Endothelial cell of hepatic sinusoid (primary cell): ENCODE data around the gene AUTS2.
"Not testable (repeated sequence)": the region's sequence is repeated elsewhere in the genome, so short reads cannot be mapped to it uniquely, and the experiment has no call there.

Source experiments
- in situ Hi-C: cut with HindIII; loops from 2 replicates; pipeline ENCODE4 v1.10.0; 2017; ENCODE audit warnings: low sequenced_read_pairs

The AUTS2 gene

DNA sequence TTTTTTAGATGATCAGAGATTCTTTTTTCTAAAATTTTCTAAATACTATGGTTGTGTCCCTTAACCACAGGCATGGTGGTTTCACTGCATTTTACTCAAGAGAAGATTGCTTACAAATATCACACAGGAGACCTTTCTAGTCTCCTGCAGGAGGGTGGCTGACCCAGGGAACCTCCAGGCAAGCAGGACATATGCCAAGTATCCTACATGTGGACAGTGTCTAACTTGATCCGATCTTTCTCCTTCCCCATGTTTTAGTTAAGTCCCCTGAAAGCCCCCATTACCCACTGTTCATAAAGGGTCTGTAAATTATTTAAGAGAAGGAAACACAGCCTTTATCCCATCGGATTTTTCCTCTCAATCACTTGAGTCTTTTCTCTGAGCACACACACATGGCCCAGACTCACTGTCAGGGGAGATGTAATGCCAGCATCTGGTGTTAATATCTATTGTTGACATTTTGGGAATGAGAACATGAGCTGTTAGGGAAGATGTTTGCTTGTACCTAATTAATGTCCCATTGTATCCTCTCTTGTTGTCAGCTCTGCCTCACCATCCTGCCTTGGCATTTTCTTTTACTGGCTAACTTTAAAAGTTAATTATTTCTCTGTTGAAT is 755.2 kb downstream of the AUTS2 start:
- in situ Hi-C loops = no loop called here

DNA sequence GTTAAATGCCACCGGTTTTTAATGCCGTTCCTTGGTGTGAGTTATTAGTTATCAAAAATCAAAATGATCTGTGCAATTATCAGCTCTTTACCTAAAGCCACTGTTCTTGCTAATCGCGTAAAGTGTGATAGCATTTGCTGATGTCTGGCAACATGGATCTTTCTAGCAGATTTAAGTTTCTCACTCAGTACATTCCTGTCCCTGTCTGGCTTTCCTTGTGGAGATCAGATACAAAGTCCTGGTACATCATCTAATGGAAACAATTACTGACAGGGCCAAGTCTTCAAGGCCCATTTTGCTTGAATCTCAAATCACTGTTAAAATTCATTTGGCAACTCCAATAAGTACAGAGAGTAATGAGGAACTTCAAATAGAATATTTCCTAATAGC is 755.7 kb downstream of the AUTS2 start:
- in situ Hi-C loops = no loop called here

DNA sequence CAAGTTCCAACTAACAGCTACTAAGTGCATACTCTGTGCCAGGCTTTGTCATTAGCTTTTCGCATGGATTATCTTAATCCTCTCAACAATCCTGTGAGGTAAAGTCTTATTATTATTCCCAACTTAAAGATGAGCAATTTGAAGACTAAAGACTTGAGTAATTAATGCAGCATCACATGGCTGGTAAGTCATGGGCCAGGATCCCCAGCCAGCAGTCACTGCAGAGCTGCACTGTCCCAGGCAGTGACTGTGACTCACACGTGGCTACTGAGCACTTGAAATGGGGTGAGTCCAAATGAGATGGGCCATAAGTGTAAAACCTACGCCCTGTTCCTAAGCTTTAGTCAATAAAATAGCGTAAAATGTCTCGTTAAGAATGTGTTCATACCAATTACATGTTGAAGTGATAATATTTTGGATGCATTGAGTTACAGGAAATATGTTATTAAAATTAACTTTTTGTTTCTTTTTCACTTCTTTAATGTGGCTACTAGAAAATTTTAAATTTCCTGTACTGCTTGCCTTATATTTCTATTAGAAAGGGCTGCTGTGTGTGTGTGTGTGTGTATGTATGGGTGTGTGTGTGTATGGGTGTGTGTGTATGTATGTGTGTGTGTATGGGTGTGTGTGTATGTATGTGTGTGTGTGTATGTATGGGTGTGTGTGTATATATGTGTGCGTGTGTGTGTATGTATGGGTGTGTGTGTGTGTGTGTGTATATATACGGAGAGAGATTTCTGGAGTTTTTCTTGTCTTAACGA is 756.3 kb downstream of the AUTS2 start:
- in situ Hi-C loops = no loop called here

DNA sequence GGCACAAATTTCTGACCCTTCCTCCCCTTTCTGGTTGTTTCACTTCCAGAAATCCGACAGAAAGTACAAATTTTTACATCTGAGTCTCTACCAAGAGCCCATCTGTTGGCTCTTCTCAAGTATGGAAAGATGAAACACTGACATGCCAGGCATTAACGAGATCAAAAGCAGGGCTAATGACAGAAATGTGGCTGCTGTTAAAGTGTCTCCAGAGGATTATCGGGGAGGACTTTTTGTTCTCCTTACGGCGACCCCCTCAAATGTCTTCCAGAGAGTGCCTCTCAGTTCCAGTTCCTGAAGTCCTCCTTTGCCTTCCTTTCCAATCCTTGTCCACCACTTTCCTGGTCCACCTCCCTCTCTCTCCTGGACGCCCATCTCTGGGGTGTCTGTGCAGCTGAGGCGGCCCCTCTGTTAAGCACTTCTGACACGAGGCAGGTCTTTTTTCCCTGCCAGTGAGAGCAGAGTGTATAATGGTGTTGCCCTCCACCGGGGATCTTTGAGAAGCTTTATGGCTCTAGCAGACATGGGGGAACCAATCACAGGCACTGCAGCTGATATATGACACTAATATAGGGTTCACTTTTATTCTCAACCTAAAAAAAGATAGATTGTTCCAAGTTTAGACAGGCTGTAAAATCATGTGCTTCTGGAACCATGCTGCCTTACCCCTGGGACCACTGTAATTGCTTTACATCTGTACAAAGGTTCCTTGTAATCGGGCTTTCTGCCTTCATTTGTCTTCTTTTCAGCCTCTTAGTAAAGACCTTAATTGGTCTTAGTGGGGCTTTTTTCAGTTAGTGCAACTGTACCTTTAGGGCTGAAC is 757.1 kb downstream of the AUTS2 start:
- in situ Hi-C loops = no loop called here

DNA sequence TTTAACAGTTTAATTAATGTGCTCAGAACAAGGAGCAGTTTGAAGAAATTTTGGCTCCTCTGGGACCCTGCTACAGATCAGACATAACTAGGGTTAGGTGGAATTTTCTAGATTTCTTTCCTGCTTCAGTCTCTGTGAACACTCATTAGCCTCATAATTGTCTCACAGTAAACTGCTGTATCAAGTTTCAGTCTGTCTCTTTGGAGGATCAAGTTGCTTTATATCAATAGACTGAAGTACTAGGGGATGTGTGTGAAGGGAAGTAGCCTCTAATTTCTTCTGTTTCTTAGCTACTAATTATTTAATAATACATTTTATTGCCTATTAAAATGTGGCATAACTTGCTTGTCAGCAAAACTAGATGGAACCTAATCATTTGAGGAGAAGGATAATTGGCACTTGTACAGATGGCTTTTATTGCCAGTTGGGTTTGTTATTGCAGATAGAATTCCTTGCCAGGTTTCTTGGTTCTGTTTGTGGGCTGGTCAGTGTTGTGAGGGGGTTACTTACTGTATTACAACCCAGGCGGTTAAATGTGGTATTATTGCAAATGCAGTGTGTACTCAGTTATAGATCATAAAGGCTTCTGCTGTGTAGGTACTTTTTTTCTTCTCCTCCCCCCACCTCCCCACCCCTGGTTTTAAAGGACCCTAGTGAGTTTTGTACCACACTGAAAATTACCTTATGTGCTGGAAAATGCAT is 758.0 kb downstream of the AUTS2 start:
- in situ Hi-C loops = no loop called here

DNA sequence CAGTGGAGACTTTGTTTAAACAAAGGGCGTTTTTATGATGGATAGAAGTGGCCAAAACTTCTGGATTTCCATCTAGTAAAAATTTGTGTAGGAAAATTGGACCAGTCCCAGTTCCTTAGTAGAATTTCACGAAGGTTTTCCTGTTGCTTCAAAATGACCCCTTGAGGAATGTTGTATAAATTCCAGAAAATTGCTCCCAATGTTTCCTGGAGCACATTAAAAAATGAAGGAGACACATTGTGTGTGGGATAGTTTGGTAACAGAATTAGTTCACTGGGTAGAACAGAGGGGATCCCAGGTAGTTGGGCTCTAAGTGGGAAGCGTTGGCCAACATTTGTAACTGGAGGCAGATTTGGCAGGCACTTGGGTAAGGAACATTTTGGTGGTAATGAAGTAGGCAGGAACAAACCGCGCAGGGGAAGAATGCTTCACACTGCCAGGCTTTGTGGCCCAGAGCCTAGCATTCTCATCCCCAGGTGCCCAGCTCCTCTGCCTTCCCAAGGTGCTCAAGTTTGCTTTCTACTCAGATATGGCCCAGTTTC is 758.6 kb downstream of the AUTS2 start:
- in situ Hi-C loops = no loop called here

DNA sequence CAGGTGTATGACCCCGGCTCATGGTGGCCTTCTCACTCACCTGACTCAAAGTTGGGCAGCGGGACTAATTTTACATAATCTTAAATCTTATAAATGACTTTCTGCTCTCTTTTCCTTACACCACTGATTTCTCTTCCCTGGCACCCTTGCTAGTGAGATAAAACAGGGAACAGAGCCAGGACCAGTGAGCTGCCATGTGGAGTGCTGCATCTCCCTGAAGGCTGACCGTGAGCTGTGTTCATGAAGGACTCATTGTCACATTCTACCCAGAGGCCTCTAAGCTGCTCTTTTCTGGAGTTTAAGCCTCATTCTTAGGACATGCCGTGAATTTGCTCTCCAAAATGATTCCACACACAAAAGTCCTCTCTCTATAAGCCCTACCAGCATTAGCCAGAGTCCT is 762.3 kb downstream of the AUTS2 start:
- in situ Hi-C loops = no loop called here

DNA sequence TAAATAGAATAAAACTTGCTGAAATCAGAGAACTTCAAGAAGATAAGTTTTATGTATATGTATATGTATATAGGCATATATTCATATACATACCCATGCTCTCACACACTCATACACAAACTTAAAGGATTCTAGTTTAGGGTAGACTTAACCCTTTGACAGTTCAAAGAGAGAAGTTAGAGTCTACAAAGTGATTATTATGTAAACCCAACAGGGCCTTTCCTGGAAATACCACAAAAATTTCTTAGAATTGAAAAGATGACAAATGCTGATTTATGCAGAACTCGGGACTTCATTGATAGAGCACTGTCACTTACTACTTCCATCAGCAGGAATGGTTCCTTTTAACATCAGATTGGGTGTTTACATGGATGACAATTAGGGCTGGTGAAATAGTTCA is 763.5 kb downstream of the AUTS2 start:
- in situ Hi-C loops = no loop called here

DNA sequence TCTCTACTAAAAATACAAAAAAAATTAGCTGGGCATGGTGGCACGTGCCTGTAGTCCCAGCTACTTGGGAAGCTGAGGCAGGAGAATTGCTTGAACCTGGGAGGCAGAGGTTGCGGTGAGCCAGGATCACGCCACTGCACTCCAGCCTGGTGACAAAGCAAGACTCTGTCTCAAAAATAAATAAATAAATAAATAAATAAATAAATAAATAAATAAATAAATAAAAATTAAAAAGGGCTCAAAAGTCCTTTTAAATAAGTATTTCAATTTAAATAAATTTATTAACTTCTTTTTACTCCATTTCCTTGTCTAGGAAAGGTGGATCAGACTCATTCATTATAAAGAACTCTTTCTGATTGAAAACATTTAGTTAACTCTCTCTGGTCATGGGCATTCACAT is 766.1 kb downstream of the AUTS2 start:
- in situ Hi-C loops = not testable (repeated sequence)

DNA sequence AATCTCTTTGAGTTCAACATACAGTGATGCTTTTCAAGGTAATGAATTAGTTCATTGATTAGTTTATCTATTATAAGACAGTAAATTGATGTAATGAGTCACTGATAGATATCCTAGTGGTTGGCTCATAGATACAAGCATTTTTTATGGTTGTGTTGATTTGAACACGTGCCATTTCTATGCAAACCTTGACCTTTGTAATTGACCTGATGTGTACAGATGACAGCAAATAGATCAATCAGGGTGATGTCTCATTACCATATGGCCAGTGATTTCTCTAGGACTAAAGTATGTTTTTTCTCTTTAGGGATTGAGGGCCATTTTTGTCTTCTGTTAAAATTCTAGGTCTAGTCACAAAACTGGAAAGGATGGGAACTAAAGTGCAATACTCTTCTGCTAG is 773.4 kb downstream of the AUTS2 start:
- in situ Hi-C loops = no loop called here

DNA sequence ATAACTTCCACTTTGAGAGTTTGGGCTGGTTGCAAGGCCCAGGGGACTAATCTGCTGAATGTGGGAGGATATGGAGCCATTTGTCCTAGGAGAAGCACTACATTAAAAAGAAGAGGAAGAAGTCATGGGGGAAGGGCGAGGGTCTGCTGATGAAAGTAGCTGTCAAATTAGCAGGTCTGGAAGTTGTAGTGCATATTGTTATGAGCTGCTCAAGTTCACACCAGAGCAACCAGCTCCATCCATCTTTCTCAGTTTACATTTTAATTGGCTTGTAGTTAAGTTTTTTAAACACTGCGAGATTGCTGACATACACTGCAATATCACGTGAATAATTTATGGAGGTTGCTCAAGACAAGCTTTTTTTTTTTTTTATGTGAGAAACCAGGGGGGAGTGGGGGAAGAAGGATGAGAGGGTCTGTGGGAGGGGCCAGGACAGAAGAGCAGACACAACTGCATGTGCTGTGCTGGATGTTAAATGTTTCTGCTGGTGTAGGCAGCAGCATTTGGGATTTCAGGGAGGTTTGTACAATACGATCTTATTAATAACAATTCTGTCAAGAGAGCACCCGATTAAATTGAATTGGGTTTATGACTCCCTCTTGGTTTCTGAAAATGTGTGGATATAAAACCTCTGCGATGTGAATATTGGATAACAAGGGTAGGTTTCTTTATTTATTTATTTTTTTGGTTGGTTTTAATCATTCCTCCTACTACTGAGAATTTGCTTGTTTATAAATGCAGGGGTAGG is 774.7 kb downstream of the AUTS2 start:
- in situ Hi-C loops = no loop called here

DNA sequence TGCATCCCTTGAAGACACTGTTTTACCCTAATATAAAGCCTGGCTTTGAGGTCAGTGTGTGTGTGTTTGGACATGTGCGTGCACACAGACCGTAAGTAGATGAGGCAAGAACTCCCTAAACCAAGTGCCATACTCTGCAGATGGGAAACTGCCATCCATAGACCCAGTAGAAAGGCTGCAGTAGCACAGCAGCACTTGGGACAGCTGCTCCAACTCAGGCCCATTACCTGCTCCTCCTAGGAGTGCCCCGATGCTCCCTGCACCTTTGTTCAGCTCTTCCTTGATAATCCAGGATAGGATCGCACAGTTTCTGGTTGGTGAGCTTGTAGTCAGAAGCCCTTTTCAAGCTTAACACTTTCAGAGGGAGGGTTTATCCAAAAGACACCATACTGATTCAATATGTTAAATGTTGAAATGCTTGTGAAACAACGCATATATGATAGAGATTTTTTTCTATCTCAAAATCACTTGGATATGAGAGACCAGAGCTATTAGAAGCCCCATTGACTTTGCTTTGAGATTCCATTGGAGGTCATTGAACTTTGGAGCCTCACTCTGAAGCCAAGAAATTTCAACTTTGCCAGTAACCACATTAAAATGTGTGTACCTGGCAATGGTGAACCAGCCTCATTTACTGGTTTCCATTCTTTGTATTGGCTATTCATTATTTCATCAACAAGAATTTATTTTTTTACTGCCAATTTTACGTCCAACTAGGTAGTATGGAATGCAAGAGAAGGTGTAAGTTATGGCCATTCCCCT is 776.7 kb downstream of the AUTS2 start:
- in situ Hi-C loops = no loop called here

DNA sequence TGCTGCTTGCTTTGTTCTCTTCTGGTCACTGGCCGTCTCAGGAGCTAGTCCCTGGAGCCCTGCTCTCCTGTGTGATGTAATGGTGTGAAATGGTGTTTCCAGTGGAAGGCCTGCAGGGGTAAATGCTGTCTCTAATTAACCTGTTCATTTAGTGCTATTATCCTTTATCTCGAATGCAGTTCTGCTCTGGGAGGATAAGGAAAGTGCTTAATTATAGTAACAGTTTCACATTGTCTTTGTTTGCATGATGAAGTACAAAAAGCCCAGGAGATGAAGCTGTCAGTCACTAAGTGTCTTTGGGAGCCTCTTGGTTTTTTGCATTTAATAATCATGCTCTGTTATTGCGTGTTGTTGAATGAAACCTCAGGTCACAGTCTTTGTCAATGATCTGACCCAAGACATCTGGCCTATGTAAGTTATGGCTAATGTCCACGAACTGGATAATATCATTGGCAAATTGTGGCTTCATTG is 778.3 kb downstream of the AUTS2 start:
- in situ Hi-C loops = no loop called here

DNA sequence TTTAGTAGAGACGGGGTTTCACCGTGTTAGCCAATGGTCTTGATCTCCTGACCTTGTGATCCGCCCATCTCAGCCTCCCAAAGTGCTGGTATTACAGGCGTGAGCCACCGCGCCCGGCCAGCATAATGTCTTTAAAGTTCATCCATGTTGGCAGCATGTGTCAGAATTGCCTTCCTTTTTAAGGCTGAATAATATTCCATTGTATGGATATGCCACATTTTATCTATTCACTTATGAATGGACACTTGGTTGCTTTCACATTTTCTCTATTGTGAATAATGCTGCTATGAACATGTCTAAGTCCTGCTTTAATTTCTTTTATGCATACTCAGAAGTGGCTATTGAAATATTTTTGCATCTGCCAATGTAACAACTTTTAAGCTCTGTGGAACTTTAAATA is 779.7 kb downstream of the AUTS2 start:
- in situ Hi-C loops = no loop called here

DNA sequence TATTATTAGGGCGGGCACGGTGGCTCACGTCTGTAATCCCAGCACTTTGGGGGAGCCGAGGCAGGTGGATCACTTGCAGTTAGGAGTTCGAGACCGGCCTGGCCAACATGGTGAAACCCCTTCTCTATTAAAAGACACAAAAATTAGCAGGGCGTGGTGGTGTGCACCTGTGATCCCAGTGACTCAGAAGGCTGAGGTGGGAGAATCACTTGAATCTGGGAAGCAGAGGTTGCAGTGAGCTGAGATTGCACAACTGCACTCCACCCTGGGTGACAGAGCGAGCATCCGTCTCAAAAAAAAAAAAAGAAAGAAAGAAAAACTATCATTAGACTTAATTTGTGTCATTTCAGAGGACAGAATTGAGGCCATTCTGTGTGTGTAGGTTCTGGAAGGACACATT is 780.9 kb downstream of the AUTS2 start:
- in situ Hi-C loops = no loop called here

DNA sequence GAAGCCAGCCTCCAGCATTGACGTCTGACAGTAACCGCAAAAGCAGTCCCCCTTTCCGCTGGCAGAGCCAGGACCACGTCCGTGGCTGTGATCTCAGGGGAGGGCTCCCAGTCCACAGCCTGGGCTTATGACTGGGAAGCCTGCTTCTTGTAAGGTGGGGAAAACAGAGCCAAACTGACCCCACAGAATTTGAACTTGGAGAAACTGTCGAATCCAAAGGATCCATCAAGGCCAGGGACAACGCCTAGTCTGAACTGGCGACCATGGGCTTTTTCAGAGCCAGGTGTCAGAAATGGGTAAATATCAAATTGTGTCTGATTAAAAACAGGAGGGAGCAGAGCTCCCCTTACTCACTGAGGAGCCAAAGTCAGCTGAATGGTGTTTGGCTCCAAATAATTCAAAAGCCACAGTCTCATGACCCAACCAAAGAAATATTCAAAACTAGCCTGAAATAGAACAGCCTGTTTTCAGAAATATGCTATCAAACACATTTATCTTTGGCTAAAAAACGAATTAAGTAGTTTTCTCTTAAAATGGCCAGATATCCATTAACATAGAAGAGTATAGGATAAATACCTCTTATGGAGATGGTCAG is 782.2 kb downstream of the AUTS2 start:
- in situ Hi-C loops = no loop called here

DNA sequence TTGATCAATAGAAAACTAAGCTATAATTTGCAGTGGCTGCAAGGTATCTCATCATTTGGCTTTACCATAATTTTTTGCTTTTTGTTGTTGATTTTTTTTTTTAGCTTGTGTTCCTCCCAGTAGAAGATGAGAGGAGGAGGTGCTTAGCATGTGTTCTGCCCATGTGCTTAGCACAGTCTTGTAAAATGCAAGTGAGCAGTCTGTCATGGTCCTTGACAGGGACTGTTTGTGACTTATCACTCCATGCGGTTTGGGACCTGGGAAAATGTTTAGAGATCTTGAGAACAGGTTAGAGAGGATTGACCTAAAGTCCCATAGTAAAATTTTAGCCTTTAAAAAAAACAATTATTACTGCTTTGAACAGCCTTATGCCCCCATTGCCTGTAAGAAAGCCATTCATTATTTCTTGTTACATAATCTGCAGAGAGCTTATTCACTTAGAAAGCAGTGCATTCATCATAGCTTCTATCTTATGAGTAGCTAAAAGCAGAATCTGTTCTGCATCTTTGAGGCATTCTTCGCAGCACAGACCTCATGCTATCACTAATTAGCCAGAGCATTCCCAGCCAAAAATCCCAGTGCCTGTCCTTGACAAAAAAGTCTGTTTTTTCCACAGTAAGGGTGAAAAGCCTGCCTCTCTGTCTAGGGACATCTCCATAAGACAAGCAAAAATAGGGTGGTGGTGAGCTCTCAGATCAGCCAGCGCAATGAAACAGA is 784.9 kb downstream of the AUTS2 start:
- in situ Hi-C loops = no loop called here

DNA sequence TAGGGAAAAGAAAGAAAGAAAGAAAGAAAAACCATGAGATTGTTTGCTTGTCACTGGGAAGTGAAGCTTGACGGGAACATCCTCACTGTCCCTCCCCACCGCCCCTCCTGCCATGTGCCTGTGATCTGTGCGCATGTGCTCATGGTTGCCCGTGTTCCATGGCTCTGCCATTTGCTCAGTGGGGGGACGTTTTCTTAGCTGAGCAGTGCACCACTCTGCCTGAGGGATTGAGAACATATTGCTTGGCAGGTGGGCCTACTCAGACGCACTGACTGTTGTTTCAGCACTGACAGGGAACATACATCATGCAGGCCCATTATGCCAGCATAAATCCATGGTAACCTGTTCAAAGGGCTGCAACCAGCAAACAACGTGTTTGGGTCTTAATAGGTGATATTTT is 785.7 kb downstream of the AUTS2 start:
- in situ Hi-C loops = no loop called here

DNA sequence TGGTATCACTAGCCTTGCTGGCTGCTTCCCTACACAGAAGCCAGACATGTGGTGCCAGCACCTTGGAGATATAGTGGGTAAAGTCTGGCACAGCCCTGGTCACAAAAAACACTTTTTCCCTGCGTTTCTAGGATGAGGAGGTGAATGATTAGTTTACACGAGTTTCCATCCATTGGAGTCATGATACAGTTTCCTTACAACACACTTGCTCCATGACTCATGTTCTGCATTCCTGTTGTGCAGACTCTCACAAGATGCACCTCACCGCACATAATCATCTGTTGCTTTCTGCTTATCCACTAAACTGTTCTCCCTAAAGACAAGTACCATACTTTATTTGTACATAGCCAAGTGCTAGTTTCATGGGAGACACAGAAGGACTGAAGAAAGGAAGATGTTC is 786.6 kb downstream of the AUTS2 start:
- in situ Hi-C loops = no loop called here
